ENCODE measurements around the gene NLRP4. TPM values are rescaled to one million over a fixed set of nuclear protein-coding genes. Genes with fewer than 3 reads are reported as not detected.
A peak's percentile ranks its signal among the peaks of the same experiment; 100 is the strongest.

NLRP4 gene, protein sequence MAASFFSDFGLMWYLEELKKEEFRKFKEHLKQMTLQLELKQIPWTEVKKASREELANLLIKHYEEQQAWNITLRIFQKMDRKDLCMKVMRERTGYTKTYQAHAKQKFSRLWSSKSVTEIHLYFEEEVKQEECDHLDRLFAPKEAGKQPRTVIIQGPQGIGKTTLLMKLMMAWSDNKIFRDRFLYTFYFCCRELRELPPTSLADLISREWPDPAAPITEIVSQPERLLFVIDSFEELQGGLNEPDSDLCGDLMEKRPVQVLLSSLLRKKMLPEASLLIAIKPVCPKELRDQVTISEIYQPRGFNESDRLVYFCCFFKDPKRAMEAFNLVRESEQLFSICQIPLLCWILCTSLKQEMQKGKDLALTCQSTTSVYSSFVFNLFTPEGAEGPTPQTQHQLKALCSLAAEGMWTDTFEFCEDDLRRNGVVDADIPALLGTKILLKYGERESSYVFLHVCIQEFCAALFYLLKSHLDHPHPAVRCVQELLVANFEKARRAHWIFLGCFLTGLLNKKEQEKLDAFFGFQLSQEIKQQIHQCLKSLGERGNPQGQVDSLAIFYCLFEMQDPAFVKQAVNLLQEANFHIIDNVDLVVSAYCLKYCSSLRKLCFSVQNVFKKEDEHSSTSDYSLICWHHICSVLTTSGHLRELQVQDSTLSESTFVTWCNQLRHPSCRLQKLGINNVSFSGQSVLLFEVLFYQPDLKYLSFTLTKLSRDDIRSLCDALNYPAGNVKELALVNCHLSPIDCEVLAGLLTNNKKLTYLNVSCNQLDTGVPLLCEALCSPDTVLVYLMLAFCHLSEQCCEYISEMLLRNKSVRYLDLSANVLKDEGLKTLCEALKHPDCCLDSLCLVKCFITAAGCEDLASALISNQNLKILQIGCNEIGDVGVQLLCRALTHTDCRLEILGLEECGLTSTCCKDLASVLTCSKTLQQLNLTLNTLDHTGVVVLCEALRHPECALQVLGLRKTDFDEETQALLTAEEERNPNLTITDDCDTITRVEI
- not detected for polyA plus RNA-seq (ENCODE audit: insufficient read length in 4 of 4)

DNA sequence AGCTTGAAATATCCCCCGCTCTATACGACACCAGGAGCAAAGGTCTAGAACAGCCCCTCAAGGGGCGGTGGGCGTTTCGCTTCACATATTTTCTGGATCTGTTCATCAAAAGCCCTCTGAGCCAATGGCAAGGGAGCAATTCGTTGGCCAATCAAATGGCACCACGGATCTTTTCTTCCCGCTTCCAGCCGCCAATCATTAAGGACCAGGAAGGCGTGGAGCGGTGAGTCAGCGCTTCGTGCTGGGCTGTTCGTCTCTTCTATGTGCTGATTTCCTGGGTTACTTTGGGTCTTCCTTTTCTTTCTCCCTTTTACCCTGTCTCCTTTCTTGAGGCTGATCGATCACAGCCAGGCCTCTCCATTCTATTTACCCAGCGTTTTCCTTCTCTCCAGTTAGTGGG lies at the start of gene NLRP4:
TSS of gene NLRP4 (plus strand) at position 201 of the 400 bp plus-strand sequence. CDS start 15,541 bp downstream, outside the sequence.
- no peak for DNase-seq (ENCODE audit: low read depth in 4 of 4, low spot score in 3 of 4)

DNA sequence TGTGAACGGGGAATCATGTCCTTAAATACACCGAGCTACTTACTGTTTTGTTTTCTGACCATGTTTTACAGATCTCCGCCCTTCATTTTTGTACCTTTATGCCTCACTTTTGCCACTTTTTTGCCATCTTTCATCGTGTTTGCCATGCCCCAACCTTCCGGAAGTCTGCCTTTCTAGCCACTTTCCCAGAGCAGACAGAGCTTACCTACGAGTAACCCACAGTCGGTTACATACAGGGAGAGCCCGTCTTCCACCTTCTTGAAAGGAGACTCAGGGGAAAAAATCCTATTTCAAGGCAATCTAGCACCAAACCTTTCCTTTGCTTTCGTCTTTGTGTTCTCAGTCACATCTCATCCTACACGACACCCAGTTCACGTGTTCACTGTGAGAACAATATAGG lies 41.3 kb upstream of the NLRP4 start:
- DNase-seq (ENCODE audit: low read depth in 4 of 4, low spot score in 3 of 4): no peak

DNA sequence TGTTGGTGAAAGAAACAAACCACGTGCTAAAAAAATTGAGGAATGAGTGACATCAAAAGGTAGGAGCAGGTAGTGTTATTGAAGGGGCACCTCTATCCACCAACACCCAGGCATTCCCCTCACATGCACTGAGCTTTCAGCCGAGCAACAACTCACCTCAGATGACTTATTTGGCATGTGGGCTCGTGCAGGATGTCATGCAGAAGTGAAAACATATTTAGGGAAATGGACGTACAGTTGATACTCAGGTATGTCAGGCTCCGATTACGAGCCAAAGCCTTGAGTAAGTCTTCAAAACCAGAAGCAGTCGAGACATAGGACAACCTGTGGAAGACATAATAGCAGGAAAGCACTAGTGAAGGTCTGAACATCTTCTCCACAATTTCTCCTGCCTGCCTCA lies 34.9 kb upstream of the NLRP4 start:
- DNase-seq (ENCODE audit: low read depth in 4 of 4, low spot score in 3 of 4): no peak

DNA sequence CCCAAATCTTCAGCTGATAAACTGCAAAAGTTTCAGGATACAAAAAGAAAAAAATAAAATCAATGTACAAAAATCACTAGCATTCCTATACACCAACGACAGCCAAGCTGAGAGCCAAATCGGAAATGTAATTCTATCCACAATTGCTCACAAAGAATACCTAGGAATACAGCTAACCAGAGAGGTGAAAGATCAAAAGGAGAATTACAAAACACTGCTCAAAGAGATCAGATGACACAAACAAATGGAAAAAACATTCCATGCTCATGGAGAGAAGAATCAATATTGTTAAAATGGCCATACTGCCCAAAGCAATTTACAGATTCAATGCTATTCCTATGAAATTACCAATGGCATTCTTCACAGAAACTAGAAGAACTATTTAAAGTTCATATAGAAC lies 34.1 kb upstream of the NLRP4 start:
- DNase-seq (ENCODE audit: low read depth in 4 of 4, low spot score in 3 of 4): no peak

DNA sequence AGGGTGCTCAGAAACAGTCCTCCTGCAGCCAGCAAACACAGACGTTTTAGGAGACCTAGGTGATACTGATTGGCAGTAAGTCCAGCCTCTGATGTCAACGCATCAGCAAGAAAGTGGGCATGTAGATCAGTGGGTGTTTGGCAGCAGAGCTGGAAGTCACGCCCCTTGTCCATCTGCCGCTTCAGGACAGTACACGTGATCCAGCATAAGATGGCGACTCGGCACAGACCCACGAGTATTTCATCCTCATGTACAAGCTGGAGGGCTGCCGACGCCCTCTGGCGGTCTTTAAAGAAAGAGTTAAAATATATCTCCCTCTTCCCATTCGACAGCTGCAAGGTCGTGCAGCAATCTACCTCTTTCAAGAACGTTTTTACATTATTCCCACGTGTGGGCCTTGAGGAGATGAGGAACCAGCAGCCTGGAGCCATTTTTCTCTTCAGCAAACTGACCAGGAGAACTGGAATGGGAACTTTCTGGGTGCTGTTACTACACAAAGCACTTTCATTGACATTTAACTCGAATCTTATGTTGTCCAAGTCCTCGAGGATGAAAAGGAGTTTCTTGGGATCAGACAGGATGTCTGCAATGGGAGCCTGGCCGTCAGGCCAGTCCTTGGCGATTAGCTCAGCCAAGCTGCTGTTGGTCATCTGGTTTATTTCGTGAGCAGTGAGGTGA lies 26.8 kb upstream of the NLRP4 start:
- peak; percentile 10 to 13 (median 12) for DNase-seq (ENCODE audit: low read depth in 4 of 4, low spot score in 3 of 4)

DNA sequence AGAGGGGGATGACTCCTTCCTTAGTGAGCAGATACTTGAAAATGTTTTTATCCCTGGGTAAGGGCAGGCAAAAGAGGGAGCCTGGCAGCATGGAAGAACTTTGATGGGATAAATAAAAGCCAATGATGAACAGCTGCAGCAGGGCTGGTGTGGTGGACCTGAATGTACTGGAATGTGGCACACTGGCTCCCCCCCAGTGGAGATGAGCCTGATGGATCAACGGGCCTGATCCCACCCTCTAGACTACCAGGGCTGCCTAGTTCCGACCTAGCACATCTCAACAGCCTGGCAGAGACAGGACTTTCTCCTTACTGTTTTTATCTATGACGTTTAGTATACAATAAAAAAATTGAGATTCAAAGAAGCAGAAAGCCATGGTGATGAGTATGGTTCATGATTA lies 25.0 kb upstream of the NLRP4 start:
- DNase-seq (ENCODE audit: low read depth in 4 of 4, low spot score in 3 of 4): no peak

DNA sequence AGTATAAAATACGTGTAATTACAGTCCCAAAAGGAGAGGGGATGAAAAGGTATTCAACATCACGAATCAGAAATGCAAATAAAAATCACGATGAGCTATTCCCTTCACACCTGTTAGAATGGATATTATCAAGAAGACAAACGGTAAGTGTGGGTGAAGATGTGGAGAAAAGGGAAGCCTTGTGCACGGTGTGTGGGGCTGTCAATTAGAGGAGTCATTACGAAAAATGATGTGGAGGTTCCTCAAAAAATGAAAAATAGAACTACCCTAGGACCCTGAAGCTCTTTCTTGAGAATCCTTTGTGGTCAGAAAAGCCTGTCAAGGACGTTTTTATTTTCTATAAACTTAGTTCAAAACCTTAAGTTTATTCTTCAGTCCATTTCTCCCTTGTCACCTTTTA lies 23.9 kb upstream of the NLRP4 start:
- no peak for DNase-seq (ENCODE audit: low read depth in 4 of 4, low spot score in 3 of 4)

DNA sequence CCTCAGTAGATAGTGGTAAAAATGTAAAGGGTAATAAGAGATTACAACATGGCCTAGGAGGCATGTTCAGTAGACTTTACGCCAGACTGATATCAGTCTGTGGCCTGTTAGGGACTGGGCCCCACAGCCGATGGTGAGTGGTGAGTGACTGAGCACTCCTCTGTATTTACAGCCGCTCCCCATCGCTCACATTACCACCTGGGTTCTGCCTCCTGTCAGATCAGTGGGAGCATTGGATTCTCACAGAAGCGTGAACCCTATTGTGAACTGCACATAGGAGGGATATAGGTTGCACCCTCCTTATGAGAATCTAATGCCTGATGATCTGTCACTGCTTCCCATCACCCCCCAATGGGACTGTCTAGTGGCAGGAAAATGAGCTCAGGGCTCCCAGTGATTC lies 22.4 kb upstream of the NLRP4 start:
- no peak for DNase-seq (ENCODE audit: low read depth in 4 of 4, low spot score in 3 of 4)

DNA sequence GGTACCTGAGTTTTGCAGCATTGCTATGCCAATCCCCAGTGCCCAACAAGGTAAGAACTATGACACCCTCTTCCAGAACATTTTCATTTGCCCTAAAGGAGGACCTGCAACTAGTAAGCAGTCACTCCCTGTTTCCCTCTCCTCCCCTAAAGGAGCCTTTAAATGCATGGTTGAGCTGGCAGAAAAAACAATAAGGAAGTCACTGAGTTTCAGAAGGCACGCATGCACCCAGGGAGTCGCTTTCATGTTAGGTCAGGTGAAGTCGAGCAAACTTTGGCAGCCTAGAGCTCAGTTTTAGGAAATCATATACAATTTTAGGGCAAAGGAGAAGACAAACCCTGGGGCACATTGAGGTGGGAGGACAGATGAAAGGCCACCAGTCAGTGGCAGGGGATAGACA lies 16.3 kb upstream of the NLRP4 start:
- no peak for DNase-seq (ENCODE audit: low read depth in 4 of 4, low spot score in 3 of 4)

DNA sequence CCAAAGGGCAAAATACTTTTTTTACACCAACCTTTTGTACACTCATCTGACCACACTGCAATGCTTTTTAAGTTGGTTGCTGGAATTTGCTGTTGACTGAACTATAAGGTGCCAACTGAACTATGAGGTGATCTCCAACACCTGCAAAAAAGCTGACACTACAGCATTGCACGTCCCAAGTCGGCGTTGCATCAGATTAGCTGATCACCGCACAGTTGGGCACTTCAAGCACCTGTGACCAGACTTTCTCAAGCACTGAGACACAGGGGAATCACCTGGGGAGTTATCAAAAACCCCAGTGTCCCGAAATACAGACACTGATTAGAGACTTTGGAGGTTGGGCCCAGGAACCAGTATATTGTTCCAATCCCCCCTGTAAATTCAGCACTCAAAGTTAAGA lies 5.7 kb upstream of the NLRP4 start:
- DNase-seq (ENCODE audit: low read depth in 4 of 4, low spot score in 3 of 4): no peak

DNA sequence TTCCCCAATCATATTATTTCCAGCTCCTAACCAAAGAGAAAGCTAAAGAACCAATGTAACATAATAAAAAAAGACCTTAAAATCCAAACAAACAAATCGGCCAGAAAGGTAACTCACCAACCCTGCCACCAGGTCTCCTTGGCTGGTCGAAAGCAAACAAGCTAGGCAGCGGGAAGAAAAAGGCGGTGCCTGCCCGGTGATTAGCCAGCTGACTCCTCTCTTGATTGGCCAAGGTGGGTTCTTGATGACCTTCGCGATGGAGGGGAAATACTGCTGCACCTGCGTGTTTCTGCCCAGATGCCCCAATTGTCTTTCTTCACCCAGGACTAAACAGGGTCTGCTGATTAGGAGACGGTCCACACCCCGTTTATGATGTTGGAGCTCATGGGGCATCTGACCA lies 4.5 kb upstream of the NLRP4 start, which contains the start of gene NLRP11:
TSS of gene NLRP11 (minus strand) at position 154 of the 400 bp plus-strand sequence. CDS start 13,825 bp downstream, outside the sequence.
- no peak for DNase-seq (ENCODE audit: low read depth in 4 of 4, low spot score in 3 of 4)

DNA sequence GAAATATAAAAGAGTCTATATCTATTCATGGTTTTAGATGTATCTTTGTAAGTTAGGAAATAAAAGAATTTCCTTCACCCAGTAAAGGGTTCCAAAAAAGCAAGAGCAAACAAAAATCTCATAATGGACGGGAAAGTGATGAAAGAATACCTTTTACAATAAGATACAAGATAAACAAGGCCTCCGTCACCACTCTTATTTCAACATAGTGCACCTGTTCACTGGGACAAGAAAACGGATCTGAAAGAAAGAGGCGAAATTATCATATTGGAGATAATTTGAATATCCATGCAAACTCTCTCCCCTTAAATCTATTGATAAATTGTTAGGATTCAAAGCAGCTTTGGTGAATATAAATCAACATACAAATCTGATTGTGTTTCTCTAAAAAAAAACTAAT lies 3.7 kb upstream of the NLRP4 start:
- DNase-seq (ENCODE audit: low read depth in 4 of 4, low spot score in 3 of 4): no peak

DNA sequence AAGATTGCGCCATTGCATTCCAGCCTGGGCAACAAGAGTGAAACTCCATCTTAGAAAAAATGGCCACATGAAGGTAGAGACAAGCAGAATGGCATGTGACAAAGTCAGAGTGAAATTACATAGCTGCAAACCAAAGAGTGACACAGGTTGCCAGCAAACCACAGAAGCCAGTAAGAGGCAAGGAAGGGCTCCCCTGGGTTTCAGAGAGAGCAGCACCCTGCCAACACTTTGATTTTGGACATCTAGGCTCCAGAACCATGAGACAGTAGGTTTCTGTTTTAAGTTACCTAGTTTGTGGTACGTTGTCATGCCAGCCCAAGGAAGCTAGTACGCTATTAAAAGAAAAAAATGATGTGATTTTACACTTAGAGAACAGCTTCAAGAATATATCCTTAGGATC lies 1.9 kb downstream of the NLRP4 start:
- DNase-seq (ENCODE audit: low read depth in 4 of 4, low spot score in 3 of 4): no peak

DNA sequence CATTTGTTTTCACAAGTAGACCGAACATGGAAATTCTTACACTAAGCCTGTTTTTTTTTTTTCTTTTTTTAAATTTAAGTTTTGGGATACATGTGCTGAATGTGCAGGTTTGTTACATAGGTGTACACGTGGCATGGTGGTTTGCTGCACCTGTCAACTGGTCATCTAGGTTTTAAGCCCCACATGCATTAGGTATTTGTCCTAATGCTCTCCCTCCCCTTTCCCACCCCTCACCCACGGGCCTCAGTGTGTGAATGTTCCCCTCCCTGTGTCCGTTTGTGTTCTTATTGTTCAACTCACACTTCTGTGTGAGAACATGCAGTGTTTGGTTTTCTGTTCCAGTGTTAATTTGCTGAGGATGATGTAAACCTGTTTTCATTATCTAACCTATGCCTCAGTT lies 2.6 kb downstream of the NLRP4 start:
- no peak for DNase-seq (ENCODE audit: low read depth in 4 of 4, low spot score in 3 of 4)

DNA sequence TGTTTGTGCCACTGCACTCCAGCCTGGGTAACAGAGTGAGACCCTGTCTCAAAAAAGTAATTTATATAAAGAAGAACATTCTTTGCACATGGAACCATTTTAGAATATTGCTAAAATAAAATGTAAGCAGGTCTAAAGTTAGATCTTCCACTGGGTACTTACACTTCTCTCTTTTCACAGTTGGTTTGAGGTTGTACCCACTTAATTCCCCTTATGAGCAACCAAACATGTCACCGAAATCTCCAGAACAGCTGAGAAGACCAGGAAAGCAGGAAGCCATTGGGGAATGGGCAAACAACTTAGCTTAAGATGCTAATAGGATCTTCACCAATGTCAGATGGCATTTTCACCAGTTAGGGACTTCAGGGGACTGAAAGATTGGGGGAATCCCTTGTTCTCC lies 18.8 kb downstream of the NLRP4 start:
- no peak for DNase-seq (ENCODE audit: low read depth in 4 of 4, low spot score in 3 of 4)

DNA sequence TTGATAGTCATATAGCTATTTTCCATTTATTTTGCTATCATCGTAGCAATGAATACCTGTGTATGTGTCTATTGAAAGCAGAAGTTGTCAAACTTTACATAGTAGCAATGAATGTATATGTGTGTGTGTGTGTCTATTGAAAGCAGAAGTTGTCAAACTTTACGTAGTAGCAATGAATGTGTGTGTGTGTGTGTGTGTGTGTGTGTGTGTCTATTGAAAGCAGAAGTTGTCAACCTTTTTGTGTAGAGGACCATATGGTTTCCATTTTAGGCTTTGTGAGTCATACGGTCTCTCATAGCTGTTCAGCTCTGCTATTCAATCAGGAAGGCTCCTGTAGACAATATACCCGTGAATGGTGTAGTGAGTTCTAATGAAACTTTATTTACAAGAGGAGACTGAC lies 20.8 kb downstream of the NLRP4 start:
- DNase-seq (ENCODE audit: low read depth in 4 of 4, low spot score in 3 of 4): no peak

DNA sequence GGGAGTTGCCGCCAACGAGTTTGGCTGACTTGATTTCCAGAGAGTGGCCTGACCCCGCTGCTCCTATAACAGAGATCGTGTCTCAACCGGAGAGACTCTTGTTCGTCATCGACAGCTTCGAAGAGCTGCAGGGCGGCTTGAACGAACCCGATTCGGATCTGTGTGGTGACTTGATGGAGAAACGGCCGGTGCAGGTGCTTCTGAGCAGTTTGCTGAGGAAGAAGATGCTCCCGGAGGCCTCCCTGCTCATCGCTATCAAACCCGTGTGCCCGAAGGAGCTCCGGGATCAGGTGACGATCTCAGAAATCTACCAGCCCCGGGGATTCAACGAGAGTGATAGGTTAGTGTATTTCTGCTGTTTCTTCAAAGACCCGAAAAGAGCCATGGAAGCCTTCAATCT lies 21.6 kb downstream of the NLRP4 start:
- no peak for DNase-seq (ENCODE audit: low read depth in 4 of 4, low spot score in 3 of 4)

DNA sequence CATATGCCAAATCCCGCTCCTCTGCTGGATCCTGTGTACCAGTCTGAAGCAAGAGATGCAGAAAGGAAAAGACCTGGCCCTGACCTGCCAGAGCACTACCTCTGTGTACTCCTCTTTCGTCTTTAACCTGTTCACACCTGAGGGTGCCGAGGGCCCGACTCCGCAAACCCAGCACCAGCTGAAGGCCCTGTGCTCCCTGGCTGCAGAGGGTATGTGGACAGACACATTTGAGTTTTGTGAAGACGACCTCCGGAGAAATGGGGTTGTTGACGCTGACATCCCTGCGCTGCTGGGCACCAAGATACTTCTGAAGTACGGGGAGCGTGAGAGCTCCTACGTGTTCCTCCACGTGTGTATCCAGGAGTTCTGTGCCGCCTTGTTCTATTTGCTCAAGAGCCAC lies 22.1 kb downstream of the NLRP4 start:
- DNase-seq (ENCODE audit: low read depth in 4 of 4, low spot score in 3 of 4): no peak

DNA sequence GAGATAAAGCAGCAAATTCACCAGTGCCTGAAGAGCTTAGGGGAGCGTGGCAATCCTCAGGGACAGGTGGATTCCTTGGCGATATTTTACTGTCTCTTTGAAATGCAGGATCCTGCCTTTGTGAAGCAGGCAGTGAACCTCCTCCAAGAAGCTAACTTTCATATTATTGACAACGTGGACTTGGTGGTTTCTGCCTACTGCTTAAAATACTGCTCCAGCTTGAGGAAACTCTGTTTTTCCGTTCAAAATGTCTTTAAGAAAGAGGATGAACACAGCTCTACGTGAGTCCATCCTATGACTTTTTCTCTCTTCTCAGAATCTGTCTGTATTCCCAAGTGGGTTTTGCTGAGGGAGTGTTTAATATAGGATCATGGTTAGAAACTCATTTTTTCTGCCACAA lies 22.6 kb downstream of the NLRP4 start:
- DNase-seq (ENCODE audit: low read depth in 4 of 4, low spot score in 3 of 4): no peak

DNA sequence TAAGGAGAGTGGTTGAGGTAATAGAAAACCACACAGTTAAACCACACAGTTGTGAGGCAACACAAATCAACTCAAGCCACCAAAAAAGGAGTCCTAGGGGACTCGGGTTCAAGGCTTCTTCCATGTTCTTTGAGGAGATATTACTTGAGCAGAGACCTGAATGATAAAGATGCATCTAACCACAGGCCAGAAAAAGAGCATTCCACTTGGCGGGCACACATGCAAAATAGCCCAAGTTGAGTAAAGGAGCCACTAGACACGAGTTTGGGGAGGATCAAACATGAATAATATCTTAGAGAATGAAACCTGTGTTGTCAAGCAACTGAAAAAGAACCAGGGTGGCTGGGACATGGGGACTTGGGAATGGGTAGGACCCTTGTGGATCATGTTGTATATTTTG lies 30.2 kb downstream of the NLRP4 start:
- no peak for DNase-seq (ENCODE audit: low read depth in 4 of 4, low spot score in 3 of 4)

DNA sequence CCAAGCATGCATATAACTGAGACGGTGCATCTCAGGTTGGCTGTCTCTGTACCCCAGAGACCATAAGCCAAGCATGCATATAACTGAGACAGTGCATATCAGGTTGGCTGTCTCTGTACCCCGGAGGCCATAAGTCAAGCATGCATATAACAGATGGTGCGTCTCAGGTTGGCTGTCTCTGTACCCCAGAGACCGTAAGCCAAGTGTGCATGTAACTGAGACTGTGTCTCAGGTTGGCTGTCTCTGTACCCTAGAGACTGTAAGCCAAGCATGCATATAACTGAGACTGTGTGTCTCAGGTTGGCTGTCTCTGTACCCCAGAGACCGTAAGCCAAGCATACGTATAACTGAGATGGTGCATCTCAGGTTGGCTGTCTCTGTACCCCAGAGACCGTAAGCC lies 30.8 kb downstream of the NLRP4 start:
- DNase-seq (ENCODE audit: low read depth in 4 of 4, low spot score in 3 of 4): no peak
